ENCODE data around the gene SCYGR3. TPM values are rescaled to one million over a fixed set of nuclear protein-coding genes. Genes with fewer than 3 reads are reported as not detected.
A peak's percentile ranks its signal among the peaks of the same experiment; 100 is the strongest.

SCYGR3 gene
- total and polyA plus RNA-seq, 2 donors from 2014 or later: not detected

GRCh38 chr2:227608561-227609338, 5.9 kb downstream of the SCYGR3 start:
- Histone ChIP-seq H3K9me3 (ENCODE audit: control insufficient read depth in 2 of 3, insufficient read depth in 1 of 3, low read length in 3 of 3) (no peaks in the 10 kb centered on the region), H3K4me3 (ENCODE audit: low read length in 3 of 3) (no peak overlapping the region), H3K27me3 (ENCODE audit: control insufficient read depth, insufficient read depth, low read length) (no peaks in the 10 kb centered on the region), H3K4me1 (ENCODE audit: control insufficient read depth in 2 of 3, insufficient read depth in 2 of 3, low read depth in 1 of 3, low read length in 3 of 3) (no peaks in the 10 kb centered on the region), H3K9ac (ENCODE audit: low read length in 3 of 3) (no peak overlapping the region), H3K36me3 (ENCODE audit: control insufficient read depth in 2 of 3, insufficient read depth in 3 of 3, low read length in 3 of 3) (no peaks in the 10 kb centered on the region), H3K27ac (ENCODE audit: low read depth in 2 of 2, low read length in 2 of 2) (no peak overlapping the region)
- TF ChIP-seq CTCF (IDR thresholded peaks at IDR 0.05; ENCODE audit: borderline replicate concordance, extremely low read depth, insufficient read depth): no peak
- intact Hi-C loops (cut with DNase I): no loop called here
- DNase-seq (peak in 1 of 5 donors; percentile 11), FAIRE-seq (no peak)

- no peak for TF ChIP-seq CTCF (IDR thresholded peaks at IDR 0.05; ENCODE audit: borderline replicate concordance, extremely low read depth, insufficient read depth)
- no peaks in the 10 kb centered on the region for H3K4me1 ChIP-seq (ENCODE audit: control insufficient read depth in 2 of 3, insufficient read depth in 2 of 3, low read depth in 1 of 3, low read length in 3 of 3)
- H3K9ac ChIP-seq (ENCODE audit: low read length in 3 of 3): no peak overlapping the region
- no peak for DNase-seq
- no peak overlapping the region for H3K4me3 ChIP-seq (ENCODE audit: low read length in 3 of 3)
- intact Hi-C loops (cut with DNase I): no loop called here
- no peak overlapping the region for H3K27ac ChIP-seq (ENCODE audit: low read depth in 2 of 2, low read length in 2 of 2)
- H3K27me3 ChIP-seq (ENCODE audit: control insufficient read depth, insufficient read depth, low read length): no peaks in the 10 kb centered on the region
- no peaks in the 10 kb centered on the region for H3K36me3 ChIP-seq (ENCODE audit: control insufficient read depth in 2 of 3, insufficient read depth in 3 of 3, low read length in 3 of 3)
- no peaks in the 10 kb centered on the region for H3K9me3 ChIP-seq (ENCODE audit: control insufficient read depth in 2 of 3, insufficient read depth in 1 of 3, low read length in 3 of 3)
- FAIRE-seq: no peak
These were observed 6.7 kb downstream of the SCYGR3 start for GRCh38 chr2:227607941-227608340.

- intact Hi-C loops (cut with DNase I): no loop called here
- Histone ChIP-seq H3K4me3 (ENCODE audit: low read length in 3 of 3) (no peak overlapping the region), H3K36me3 (ENCODE audit: control insufficient read depth in 2 of 3, insufficient read depth in 3 of 3, low read length in 3 of 3) (no peaks in the 10 kb centered on the region), H3K9me3 (ENCODE audit: control insufficient read depth in 2 of 3, insufficient read depth in 1 of 3, low read length in 3 of 3) (no peaks in the 10 kb centered on the region), H3K4me1 (ENCODE audit: control insufficient read depth in 2 of 3, insufficient read depth in 2 of 3, low read depth in 1 of 3, low read length in 3 of 3) (no peaks in the 10 kb centered on the region), H3K27ac (ENCODE audit: low read depth in 2 of 2, low read length in 2 of 2) (no peak overlapping the region), H3K27me3 (ENCODE audit: control insufficient read depth, insufficient read depth, low read length) (no peaks in the 10 kb centered on the region), H3K9ac (ENCODE audit: low read length in 3 of 3) (no peak overlapping the region)
- FAIRE-seq: no peak
- DNase-seq: no peak
- TF ChIP-seq CTCF (IDR thresholded peaks at IDR 0.05; ENCODE audit: borderline replicate concordance, extremely low read depth, insufficient read depth): no peak
These were observed 8.2 kb downstream of the SCYGR3 start for GRCh38 chr2:227606476-227606875.
